Neural cell (in vitro differentiated cells): Measurements from ENCODE around the gene NOL4L. TPM values are rescaled to one million over a fixed set of nuclear protein-coding genes. Genes with fewer than 3 reads are reported as not detected.

Experiments
- H2AFZ ChIP-seq: fragments of 200-600, 300-800 bp; sonication (generic), shearing (Covaris generic); 2 replicates; pipeline ENCODE4 v1.6.0; 2014; ENCODE audit warnings: low read depth, mild to moderate bottlenecking, antibody characterized with exemption, low read length, moderate library complexity
- H3F3A ChIP-seq: fragments of 200-600 bp; shearing (Covaris generic); 2 replicates; pipeline ENCODE4 v1.6.1; 2016; ENCODE audit warnings: mild to moderate bottlenecking, moderate library complexity, mixed read lengths, antibody characterized with exemption, low read length; ENCODE audit not compliant: insufficient read depth, poor library complexity, severe bottlenecking
- H3K27ac ChIP-seq: fragments of 200-600, 300-800 bp; sonication (generic), shearing (Covaris generic); 2 replicates; pipeline ENCODE4 v1.5.1; 2014; ENCODE audit warnings: mild to moderate bottlenecking, low read length, moderate library complexity
- H3K27me3 ChIP-seq: fragments of 300-800, 200-600 bp; sonication (generic), shearing (Covaris generic); 2 replicates; pipeline ENCODE4 v1.6.0; 2014; ENCODE audit warnings: mild to moderate bottlenecking, low read depth, low read length, moderate library complexity; ENCODE audit not compliant: insufficient read depth
- H3K36me3 ChIP-seq: fragments of 300-800, 200-600 bp; sonication (generic), shearing (Covaris generic); 2 replicates; pipeline ENCODE4 v1.5.1; 2014; ENCODE audit warnings: mild to moderate bottlenecking, antibody characterized with exemption, low read length, moderate library complexity; ENCODE audit not compliant: insufficient read depth
- H3K4me2 ChIP-seq: fragments of 300-800, 200-600 bp; sonication (generic), shearing (Covaris generic); 2 replicates; pipeline ENCODE4 v1.6.0; 2014; ENCODE audit warnings: mild to moderate bottlenecking, low read length
- H3K4me3 ChIP-seq: fragments of 300-800, 200-600 bp; sonication (generic), shearing (Covaris generic); 2 replicates; pipeline ENCODE4 v1.5.1; 2014; ENCODE audit warnings: mild to moderate bottlenecking, low read length, moderate library complexity
- H3K79me2 ChIP-seq: fragments of 200-600 bp; shearing (Covaris generic); replicated peaks from 2 replicates; pipeline ENCODE4 v1.6.0; 2014; ENCODE audit warnings: mild to moderate bottlenecking, low read length, moderate library complexity; ENCODE audit not compliant: insufficient read depth
- H3K9ac ChIP-seq: fragments of 300-800, 200-600 bp; sonication (generic), shearing (Covaris generic); 2 replicates; pipeline ENCODE4 v1.6.1; 2016; ENCODE audit warnings: mild to moderate bottlenecking, low read length, mixed read lengths
- H3K9me2 ChIP-seq: fragments of 200-600 bp; shearing (Covaris generic); 2 replicates; pipeline ENCODE4 v1.6.1; 2016; ENCODE audit warnings: mild to moderate bottlenecking, low read length, mixed read lengths; ENCODE audit not compliant: insufficient read depth
- H3K9me3 ChIP-seq: fragments of 200-600, 300-800 bp; sonication (generic), shearing (Covaris generic); 2 replicates; pipeline ENCODE4 v1.6.1; 2016; ENCODE audit warnings: mild to moderate bottlenecking, mixed run types, low read length, moderate library complexity, mixed read lengths
- H4K20me1 ChIP-seq: fragments of 200-600 bp; shearing (Covaris generic); 2 replicates; pipeline ENCODE4 v1.6.1; 2016; ENCODE audit warnings: mild to moderate bottlenecking, mixed run types; ENCODE audit not compliant: insufficient read depth
- EP300 ChIP-seq: fragments of 450-650 bp; conservative IDR thresholded peaks from 2 replicates; pipeline ENCODE4 v1.6.1; 2014; ENCODE audit warnings: antibody characterized with exemption, mild to moderate bottlenecking, moderate library complexity; ENCODE audit not compliant: poor library complexity, severe bottlenecking
- EZH2 ChIP-seq: fragments of 200-600, 300-800 bp; shearing (Covaris generic), sonication (generic); IDR thresholded peaks from 2 replicates; pipeline ENCODE4 v1.6.1; 2014; ENCODE audit warnings: antibody characterized with exemption, low read length, borderline replicate concordance, mild to moderate bottlenecking; ENCODE audit not compliant: insufficient read depth, poor library complexity, severe bottlenecking
- MXI1 ChIP-seq: fragments of 450-650 bp; conservative IDR thresholded peaks from 2 replicates; pipeline ENCODE4 v1.6.1; 2014; ENCODE audit warnings: antibody characterized with exemption, mild to moderate bottlenecking; ENCODE audit not compliant: poor library complexity, severe bottlenecking
- POLR2AphosphoS5 ChIP-seq: IDR thresholded peaks from 2 replicates; pipeline ENCODE4 v1.6.1; 2012
- RAD21 ChIP-seq: fragments of 450-650 bp; conservative IDR thresholded peaks from 2 replicates; pipeline ENCODE4 v1.6.1; 2014; ENCODE audit warnings: antibody characterized with exemption, mild to moderate bottlenecking, moderate library complexity
- SMC3 ChIP-seq: fragments of 450-650 bp; conservative IDR thresholded peaks from 2 replicates; pipeline ENCODE4 v1.6.1; 2014; ENCODE audit warnings: antibody characterized with exemption, mild to moderate bottlenecking, moderate library complexity; ENCODE audit not compliant: poor library complexity
- TAF1 ChIP-seq: IDR thresholded peaks from 2 replicates; pipeline ENCODE4 v1.6.1; 2012; ENCODE audit warnings: low read depth
- polyA plus RNA-seq: library from polyadenylated mRNA; depleted of rRNA; stranded (reverse); fragments of >200 nt; gene quantifications from 2 replicates; pipeline ENCODE4 v1.2.3, GENCODE V29; 2014
- TF ChIP-seq, protein P1 (sequence below): IDR thresholded peaks from 2 replicates; pipeline ENCODE4 v1.6.1; 2012; ENCODE audit warnings: borderline replicate concordance
- TF ChIP-seq, protein P2 (sequence below): fragments of 450-650 bp; IDR thresholded peaks from 2 replicates; pipeline ENCODE4 v1.5.1; 2014; ENCODE audit warnings: antibody characterized with exemption, mild to moderate bottlenecking, moderate library complexity; ENCODE audit not compliant: poor library complexity, severe bottlenecking

The NOL4L gene
- polyA plus RNA-seq, 1 donor from 2014 or later: 20.4 TPM

DNA sequence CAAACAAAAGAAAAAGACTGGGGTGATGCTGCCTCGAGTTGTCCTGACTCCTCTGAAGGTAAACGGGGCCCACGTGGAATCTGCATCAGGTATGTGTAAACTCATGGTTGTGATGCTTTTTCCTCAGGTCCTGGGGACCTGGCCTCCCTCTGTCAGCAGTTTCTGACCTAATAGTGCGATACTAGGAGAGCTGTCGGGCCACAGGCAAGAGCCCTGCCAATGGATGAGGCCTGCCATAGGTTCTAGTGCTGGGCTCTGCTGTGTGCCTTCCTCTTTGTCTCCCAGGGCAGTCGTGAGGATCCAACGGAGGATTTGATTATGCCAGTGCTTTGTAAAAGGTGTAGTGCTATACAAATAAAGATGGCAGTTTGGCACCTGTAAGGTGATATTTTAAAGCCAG is 155.8 kb downstream of the NOL4L start:
- peaks cover 7% of the 10 kb centered on the region for H3K36me3 ChIP-seq
- H3K9me3 ChIP-seq: no peaks in the 10 kb centered on the region
- no peak overlapping the region for H3K4me3 ChIP-seq
- H3K9ac ChIP-seq: no peak overlapping the region
- H3K9me2 ChIP-seq: no peaks in the 10 kb centered on the region
- TF ChIP-seq RAD21: no peak
- no peak for TF ChIP-seq EZH2
- no peak for TF ChIP-seq TAF1
- TF ChIP-seq, protein P1, sequence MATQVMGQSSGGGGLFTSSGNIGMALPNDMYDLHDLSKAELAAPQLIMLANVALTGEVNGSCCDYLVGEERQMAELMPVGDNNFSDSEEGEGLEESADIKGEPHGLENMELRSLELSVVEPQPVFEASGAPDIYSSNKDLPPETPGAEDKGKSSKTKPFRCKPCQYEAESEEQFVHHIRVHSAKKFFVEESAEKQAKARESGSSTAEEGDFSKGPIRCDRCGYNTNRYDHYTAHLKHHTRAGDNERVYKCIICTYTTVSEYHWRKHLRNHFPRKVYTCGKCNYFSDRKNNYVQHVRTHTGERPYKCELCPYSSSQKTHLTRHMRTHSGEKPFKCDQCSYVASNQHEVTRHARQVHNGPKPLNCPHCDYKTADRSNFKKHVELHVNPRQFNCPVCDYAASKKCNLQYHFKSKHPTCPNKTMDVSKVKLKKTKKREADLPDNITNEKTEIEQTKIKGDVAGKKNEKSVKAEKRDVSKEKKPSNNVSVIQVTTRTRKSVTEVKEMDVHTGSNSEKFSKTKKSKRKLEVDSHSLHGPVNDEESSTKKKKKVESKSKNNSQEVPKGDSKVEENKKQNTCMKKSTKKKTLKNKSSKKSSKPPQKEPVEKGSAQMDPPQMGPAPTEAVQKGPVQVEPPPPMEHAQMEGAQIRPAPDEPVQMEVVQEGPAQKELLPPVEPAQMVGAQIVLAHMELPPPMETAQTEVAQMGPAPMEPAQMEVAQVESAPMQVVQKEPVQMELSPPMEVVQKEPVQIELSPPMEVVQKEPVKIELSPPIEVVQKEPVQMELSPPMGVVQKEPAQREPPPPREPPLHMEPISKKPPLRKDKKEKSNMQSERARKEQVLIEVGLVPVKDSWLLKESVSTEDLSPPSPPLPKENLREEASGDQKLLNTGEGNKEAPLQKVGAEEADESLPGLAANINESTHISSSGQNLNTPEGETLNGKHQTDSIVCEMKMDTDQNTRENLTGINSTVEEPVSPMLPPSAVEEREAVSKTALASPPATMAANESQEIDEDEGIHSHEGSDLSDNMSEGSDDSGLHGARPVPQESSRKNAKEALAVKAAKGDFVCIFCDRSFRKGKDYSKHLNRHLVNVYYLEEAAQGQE: no peak
- no peak for TF ChIP-seq EP300
- TF ChIP-seq, protein P2, sequence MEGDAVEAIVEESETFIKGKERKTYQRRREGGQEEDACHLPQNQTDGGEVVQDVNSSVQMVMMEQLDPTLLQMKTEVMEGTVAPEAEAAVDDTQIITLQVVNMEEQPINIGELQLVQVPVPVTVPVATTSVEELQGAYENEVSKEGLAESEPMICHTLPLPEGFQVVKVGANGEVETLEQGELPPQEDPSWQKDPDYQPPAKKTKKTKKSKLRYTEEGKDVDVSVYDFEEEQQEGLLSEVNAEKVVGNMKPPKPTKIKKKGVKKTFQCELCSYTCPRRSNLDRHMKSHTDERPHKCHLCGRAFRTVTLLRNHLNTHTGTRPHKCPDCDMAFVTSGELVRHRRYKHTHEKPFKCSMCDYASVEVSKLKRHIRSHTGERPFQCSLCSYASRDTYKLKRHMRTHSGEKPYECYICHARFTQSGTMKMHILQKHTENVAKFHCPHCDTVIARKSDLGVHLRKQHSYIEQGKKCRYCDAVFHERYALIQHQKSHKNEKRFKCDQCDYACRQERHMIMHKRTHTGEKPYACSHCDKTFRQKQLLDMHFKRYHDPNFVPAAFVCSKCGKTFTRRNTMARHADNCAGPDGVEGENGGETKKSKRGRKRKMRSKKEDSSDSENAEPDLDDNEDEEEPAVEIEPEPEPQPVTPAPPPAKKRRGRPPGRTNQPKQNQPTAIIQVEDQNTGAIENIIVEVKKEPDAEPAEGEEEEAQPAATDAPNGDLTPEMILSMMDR: no peak
- TF ChIP-seq POLR2AphosphoS5: no peak
- no peak for TF ChIP-seq SMC3
- TF ChIP-seq MXI1: no peak
- H3K27ac ChIP-seq: no peak overlapping the region
- H3K79me2 ChIP-seq: no peaks in the 10 kb centered on the region
- H4K20me1 ChIP-seq: no peaks in the 10 kb centered on the region
- H2AFZ ChIP-seq: no peak overlapping the region
- no peaks in the 10 kb centered on the region for H3K27me3 ChIP-seq
- H3K4me2 ChIP-seq: no peak overlapping the region
- no peaks in the 10 kb centered on the region for H3F3A ChIP-seq

DNA sequence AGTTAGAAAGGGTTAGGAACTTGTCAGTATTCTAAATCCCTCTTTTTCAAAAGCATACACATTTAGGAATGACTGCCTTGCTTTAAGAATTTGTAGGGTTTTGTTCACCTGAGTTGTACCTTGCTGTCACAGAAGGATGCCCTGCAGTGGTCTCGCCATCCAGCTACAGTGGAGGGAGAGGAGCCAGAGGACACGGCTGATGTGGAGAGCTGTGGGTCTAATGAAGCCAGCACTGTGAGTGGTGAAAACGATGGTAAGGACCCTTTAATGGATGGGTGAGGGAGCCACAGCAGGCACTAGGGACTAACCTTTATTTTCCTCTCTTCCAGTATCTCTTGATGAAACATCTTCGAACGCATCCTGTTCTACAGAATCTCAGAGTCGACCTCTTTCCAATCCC is 157.1 kb downstream of the NOL4L start:
- TF ChIP-seq TAF1 (no peak), RAD21 (no peak), EP300 (no peak), SMC3 (no peak), POLR2AphosphoS5 (no peak), MXI1 (no peak), EZH2 (no peak)
- TF ChIP-seq, protein P1: no peak
- TF ChIP-seq, protein P2: no peak
- no peak overlapping the region for H2AFZ ChIP-seq
- peaks cover 5% of the 10 kb centered on the region for H3K79me2 ChIP-seq
- H3K4me2 ChIP-seq: no peak overlapping the region
- H3K36me3 ChIP-seq: peaks cover 7% of the 10 kb centered on the region
- no peaks in the 10 kb centered on the region for H4K20me1 ChIP-seq
- no peak overlapping the region for H3K27ac ChIP-seq
- no peaks in the 10 kb centered on the region for H3K27me3 ChIP-seq
- no peaks in the 10 kb centered on the region for H3K9me3 ChIP-seq
- no peak overlapping the region for H3K9ac ChIP-seq
- no peaks in the 10 kb centered on the region for H3K9me2 ChIP-seq
- H3K4me3 ChIP-seq: no peak overlapping the region
- no peaks in the 10 kb centered on the region for H3F3A ChIP-seq
